MM.1S (cell line): ENCODE measurements around the gene GPSM1.

Experiments
- DNase-seq: peaks from one replicate; pipeline ENCODE4 v3.0.0-alpha.2; 2015
- H2AFZ ChIP-seq: fragments of 300-600 bp; sonication (generic); 2 replicates; pipeline ENCODE4 v1.6.0; 2016; ENCODE audit warnings: antibody characterized with exemption, low read length
- H3F3A ChIP-seq: fragments of 300-600 bp; sonication (generic); 2 replicates; pipeline ENCODE4 v1.6.1; 2016; ENCODE audit warnings: mild to moderate bottlenecking, antibody characterized with exemption, low read length, moderate library complexity, mixed read lengths; ENCODE audit not compliant: insufficient read depth
- H3K27ac ChIP-seq: fragments of 300-600 bp; sonication (generic); 2 replicates; pipeline ENCODE4 v1.5.1; 2016; ENCODE audit warnings: mild to moderate bottlenecking, low read length
- H3K27me3 ChIP-seq: fragments of 300-600 bp; sonication (generic); replicated peaks from 2 replicates; pipeline ENCODE4 v1.6.0; 2016; ENCODE audit warnings: low read length; ENCODE audit not compliant: insufficient read depth
- H3K36me3 ChIP-seq: fragments of 300-600 bp; sonication (generic); replicated peaks from 2 replicates; pipeline ENCODE4 v1.6.1; 2016; ENCODE audit warnings: mild to moderate bottlenecking, low read length, mixed read lengths; ENCODE audit not compliant: insufficient read depth
- H3K4me1 ChIP-seq: fragments of 300-600 bp; sonication (generic); 2 replicates; pipeline ENCODE4 v1.6.1; 2016; ENCODE audit warnings: low read length, mixed read lengths
- H3K4me2 ChIP-seq: fragments of 300-600 bp; sonication (generic); 2 replicates; pipeline ENCODE4 v1.6.0; 2016; ENCODE audit warnings: low read depth, low read length
- H3K4me3 ChIP-seq: fragments of 300-600 bp; sonication (generic); 2 replicates; pipeline ENCODE4 v1.5.1; 2016; ENCODE audit warnings: low read length, mixed read lengths
- H3K79me2 ChIP-seq: fragments of 300-600 bp; sonication (generic); 2 replicates; pipeline ENCODE4 v1.6.1; 2016; ENCODE audit warnings: mixed run types, low read length, mixed read lengths
- H3K9ac ChIP-seq: fragments of 300-600 bp; sonication (generic); 2 replicates; pipeline ENCODE4 v1.6.1; 2016; ENCODE audit warnings: low read length, mixed read lengths
- H3K9me2 ChIP-seq: fragments of 300-600 bp; sonication (generic); replicated peaks from 2 replicates; pipeline ENCODE4 v1.6.1; 2016; ENCODE audit warnings: mild to moderate bottlenecking, low read length, mixed read lengths; ENCODE audit not compliant: insufficient read depth
- H3K9me3 ChIP-seq: fragments of 300-600 bp; sonication (generic); replicated peaks from 2 replicates; pipeline ENCODE4 v1.6.1; 2016; ENCODE audit warnings: mild to moderate bottlenecking, low read length, mixed read lengths; ENCODE audit not compliant: insufficient read depth
- H4K20me1 ChIP-seq: fragments of 300-600 bp; sonication (generic); 2 replicates; pipeline ENCODE4 v1.6.1; 2016; ENCODE audit warnings: mild to moderate bottlenecking, low read length, moderate library complexity, mixed read lengths; ENCODE audit not compliant: insufficient read depth
- CTCF ChIP-seq: fragments of 300-600 bp; sonication (generic); IDR thresholded peaks from 2 replicates; pipeline ENCODE4 v1.5.1; 2016; ENCODE audit warnings: antibody characterized with exemption, low read length, mixed read lengths
- EZH2 ChIP-seq: fragments of 300-600 bp; sonication (generic); optimal IDR thresholded peaks from 2 replicates; pipeline ENCODE3; 2017; ENCODE audit warnings: low read depth, mild to moderate bottlenecking, antibody characterized with exemption, low read length, mixed read lengths
- EZH2phosphoT487 ChIP-seq: fragments of 300-600 bp; sonication (generic); IDR thresholded peaks from 2 replicates; pipeline ENCODE4 v1.6.1; 2018; ENCODE audit warnings: antibody characterized with exemption, low read length

The GPSM1 gene

DNA sequence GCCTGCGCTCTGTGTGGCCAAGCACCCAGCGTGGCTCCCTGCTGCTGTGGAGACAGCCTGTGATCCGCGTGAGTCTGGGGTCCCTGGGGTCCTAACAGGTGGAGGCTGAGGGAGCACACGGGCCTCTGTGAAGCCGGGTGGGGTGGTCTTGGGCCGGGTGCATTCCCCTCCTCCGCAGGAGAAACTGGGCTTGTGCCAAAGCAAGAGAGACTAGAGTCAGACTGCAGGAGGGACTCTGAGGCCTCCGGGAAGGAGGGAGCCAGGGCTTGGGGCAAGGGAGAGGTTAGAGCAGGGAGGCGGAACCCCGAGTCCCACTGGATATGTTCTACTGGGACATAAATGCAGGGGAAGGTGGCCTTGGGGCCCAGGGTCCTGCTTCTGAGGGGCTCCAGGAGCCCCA, 25.7 kb downstream of the GPSM1 start:
- no peak overlapping the region for H3K9ac ChIP-seq
- no peak overlapping the region for H3K4me2 ChIP-seq
- no peaks in the 10 kb centered on the region for H4K20me1 ChIP-seq
- no peak overlapping the region for H2AFZ ChIP-seq
- no peaks in the 10 kb centered on the region for H3K9me2 ChIP-seq
- no peaks in the 10 kb centered on the region for H3K79me2 ChIP-seq
- DNase-seq = no peak
- H3K9me3 ChIP-seq = no peaks in the 10 kb centered on the region
- H3K27me3 ChIP-seq = peaks cover 86% of the 10 kb centered on the region
- TF ChIP-seq EZH2 = no peak
- TF ChIP-seq CTCF = no peak
- TF ChIP-seq EZH2phosphoT487 = no peak
- no peak overlapping the region for H3K4me3 ChIP-seq
- H3K27ac ChIP-seq = no peak overlapping the region
- H3F3A ChIP-seq = no peaks in the 10 kb centered on the region
- no peaks in the 10 kb centered on the region for H3K36me3 ChIP-seq
- no peaks in the 10 kb centered on the region for H3K4me1 ChIP-seq

DNA sequence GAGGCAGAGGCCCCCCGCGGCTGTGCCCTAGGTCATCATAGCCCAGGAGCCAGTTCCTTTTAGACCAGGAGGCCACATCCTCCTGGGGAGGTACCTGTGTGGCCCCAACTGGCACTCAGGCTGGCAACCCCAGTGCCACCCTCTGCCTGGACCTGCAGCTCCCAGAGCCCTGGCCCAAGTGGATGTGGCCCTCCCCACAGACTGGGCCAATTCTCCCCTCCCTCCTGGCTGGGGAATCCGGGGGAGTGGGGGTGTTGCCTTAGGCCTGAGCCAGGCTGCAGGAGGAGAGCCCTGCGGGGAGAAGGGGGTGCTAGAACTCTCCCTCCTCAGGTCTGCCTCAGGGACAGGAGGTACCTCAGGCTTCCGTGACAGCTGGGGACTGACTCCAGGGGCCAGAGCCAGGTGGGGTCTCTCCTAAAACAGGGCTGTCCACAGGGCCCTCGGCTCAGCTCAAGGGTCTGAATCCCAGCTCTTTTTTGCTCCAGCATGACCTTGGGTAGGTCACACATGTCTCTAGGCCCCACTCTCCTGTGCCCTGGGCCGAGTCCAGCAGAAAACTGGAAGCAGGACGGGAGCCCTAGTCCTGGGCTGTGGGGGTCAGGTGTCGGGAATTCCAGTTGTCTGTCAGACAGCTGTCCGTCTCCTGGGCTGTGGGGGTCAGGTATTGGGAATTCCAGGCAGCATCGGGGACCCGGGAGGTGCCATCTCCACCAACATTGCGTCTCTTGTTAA, 26.6 kb downstream of the GPSM1 start:
- no peak overlapping the region for H3K9ac ChIP-seq
- H3K9me2 ChIP-seq = no peaks in the 10 kb centered on the region
- H3K36me3 ChIP-seq = no peaks in the 10 kb centered on the region
- no peak overlapping the region for H2AFZ ChIP-seq
- H3F3A ChIP-seq = no peaks in the 10 kb centered on the region
- H4K20me1 ChIP-seq = no peaks in the 10 kb centered on the region
- H3K4me2 ChIP-seq = no peak overlapping the region
- no peak overlapping the region for H3K27ac ChIP-seq
- H3K4me1 ChIP-seq = no peaks in the 10 kb centered on the region
- no peaks in the 10 kb centered on the region for H3K9me3 ChIP-seq
- no peak overlapping the region for H3K4me3 ChIP-seq
- TF ChIP-seq EZH2phosphoT487 (no peak), CTCF (no peak)
- no peak for DNase-seq
- H3K27me3 ChIP-seq = peaks cover 78% of the 10 kb centered on the region
- no peaks in the 10 kb centered on the region for H3K79me2 ChIP-seq

- Histone ChIP-seq H3F3A (no peaks in the 10 kb centered on the region), H3K9me2 (no peaks in the 10 kb centered on the region), H4K20me1 (no peaks in the 10 kb centered on the region), H3K79me2 (no peaks in the 10 kb centered on the region), H3K4me2 (no peak overlapping the region), H2AFZ (no peak overlapping the region), H3K9ac (no peak overlapping the region), H3K36me3 (no peaks in the 10 kb centered on the region), H3K27ac (no peak overlapping the region), H3K27me3 (peaks cover 71% of the 10 kb centered on the region), H3K9me3 (no peaks in the 10 kb centered on the region), H3K4me1 (no peaks in the 10 kb centered on the region), H3K4me3 (no peak overlapping the region)
- TF ChIP-seq EZH2phosphoT487 = no peak
- no peak for TF ChIP-seq EZH2
- no peak for TF ChIP-seq CTCF
- DNase-seq = no peak
Observed at GRCh38 chr9:136354592-136355085, 27.3 kb downstream of the GPSM1 start.
